PC-9 (cell line): Measurements from ENCODE around the gene ARID5B. TPM values are rescaled to one million over a fixed set of nuclear protein-coding genes. Genes with fewer than 3 reads are reported as not detected.
A peak's percentile ranks its signal among the peaks of the same experiment; 100 is the strongest.

Experiments used
- BruUV-seq: library from RNA; stranded (reverse); fragments of 400-500 nt; replicated peaks from 2 replicates; lab custom pipeline; 2021; lab: Mats Ljungman, UMichigan
- CTCF ChIA-PET: fragments of 300-600 bp; sonication (Branson Sonifier 250); formaldehyde crosslinking; loops from one replicate; lab custom pipeline; 2022; ENCODE audit warnings: antibody characterized with exemption; lab: Charles Lee
- POLR2A ChIA-PET: fragments of 300-600 bp; sonication (Branson Sonifier 250); formaldehyde crosslinking; loops from one replicate; lab custom pipeline; 2022; ENCODE audit warnings: antibody characterized with exemption; ENCODE audit not compliant: unreplicated experiment; lab: Charles Lee
- DNase-seq, 2 experiments: peaks; one replicate each; pipeline versions ENCODE4 v3.0.0 to v3.0.0-alpha.2; 2015 to 2022; ENCODE audit warnings: mixed read lengths in 1 of 2
- H2AFZ ChIP-seq: fragments of 200-600 bp; sonication (generic); 2 replicates; pipeline ENCODE4 v1.8.1; 2017; ENCODE audit warnings: antibody characterized with exemption
- H3F3A ChIP-seq: fragments of 200-600 bp; sonication (generic); 2 replicates; pipeline ENCODE4 v1.8.1; 2017; ENCODE audit warnings: antibody characterized with exemption, mild to moderate bottlenecking, low read depth; ENCODE audit not compliant: insufficient read depth
- H3K27ac ChIP-seq: fragments of 200-600 bp; sonication (generic); 2 replicates; pipeline ENCODE4 v1.6.1; 2016; ENCODE audit warnings: mixed run types
- H3K27me3 ChIP-seq: fragments of 200-600 bp; sonication (generic); 2 replicates; pipeline ENCODE4 v1.6.1; 2016; ENCODE audit warnings: low read depth, mixed run types; ENCODE audit not compliant: insufficient read depth
- H3K36me3 ChIP-seq: fragments of 200-600 bp; sonication (generic); 2 replicates; pipeline ENCODE4 v1.6.1; 2016; ENCODE audit warnings: low read depth, mixed run types
- H3K4me1 ChIP-seq: fragments of 200-600 bp; sonication (generic); replicated peaks from 2 replicates; pipeline ENCODE4 v1.6.1; 2016; ENCODE audit warnings: mixed run types; ENCODE audit not compliant: insufficient read depth
- H3K4me2 ChIP-seq: fragments of 200-600 bp; sonication (generic); 2 replicates; pipeline ENCODE4 v1.6.1; 2017; ENCODE audit warnings: mixed run types
- H3K4me3 ChIP-seq: fragments of 200-600 bp; sonication (generic); 2 replicates; pipeline ENCODE4 v1.6.1; 2016; ENCODE audit warnings: mixed run types
- H3K79me2 ChIP-seq: fragments of 200-600 bp; sonication (generic); 2 replicates; pipeline ENCODE4 v1.6.1; 2017; ENCODE audit warnings: low read depth, mixed run types
- H3K9me2 ChIP-seq: fragments of 200-600 bp; sonication (generic); 2 replicates; pipeline ENCODE4 v1.8.1; 2017; ENCODE audit warnings: mild to moderate bottlenecking; ENCODE audit not compliant: insufficient read depth
- H3K9me3 ChIP-seq: fragments of 200-600 bp; sonication (generic); 2 replicates; pipeline ENCODE4 v1.8.1; 2016; ENCODE audit warnings: low read depth; ENCODE audit not compliant: insufficient read depth
- H4K20me1 ChIP-seq: fragments of 200-600 bp; sonication (generic); 2 replicates; pipeline ENCODE4 v1.8.1; 2017; ENCODE audit not compliant: insufficient read depth
- EZH2 ChIP-seq: fragments of 200-600 bp; sonication (generic); IDR thresholded peaks from 2 replicates; pipeline ENCODE4 v1.8.0; 2017; ENCODE audit warnings: antibody characterized with exemption, low read depth
- intact Hi-C: fragments of 100-400 bp; cut with micrococcal nuclease; formaldehyde crosslinking; loops from one replicate; pipeline ENCODE4 v1.10.0; 2022; ENCODE audit not compliant: unreplicated experiment
- total RNA-seq: library from RNA; stranded (reverse); gene quantifications from 2 replicates; pipeline ENCODE4 v1.2.3, GENCODE V29; 2021
- TF ChIP-seq, protein P1 (sequence below): fragments of 200-600 bp; sonication (generic); conservative IDR thresholded peaks from 2 replicates; pipeline ENCODE4 v1.6.1; 2017; ENCODE audit warnings: mixed run types, antibody characterized with exemption, mild to moderate bottlenecking, moderate library complexity

The ARID5B gene
- total RNA-seq, 1 experiment from 2014 or later = 7.4 TPM

DNA sequence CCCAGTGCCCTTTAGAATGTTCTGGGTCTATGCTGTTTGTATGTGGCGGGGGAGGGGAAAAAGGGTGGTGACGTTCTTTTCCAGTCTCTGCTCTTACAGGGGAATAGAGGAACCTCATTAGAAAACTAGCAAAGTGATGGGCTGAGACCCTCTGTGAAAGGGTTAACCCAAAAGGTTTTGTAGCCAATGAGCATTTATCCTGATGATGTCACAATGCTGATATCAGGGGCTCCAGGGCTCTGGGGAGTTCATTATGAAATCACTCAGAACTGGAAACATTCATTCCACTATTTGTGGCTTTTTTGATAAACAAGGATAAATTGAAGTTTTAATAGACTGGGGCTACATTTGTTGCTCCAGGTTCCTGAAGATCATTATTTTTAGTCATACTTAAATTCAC lies 71.7 kb downstream of the ARID5B start:
- Histone ChIP-seq H3K9me3 (no peaks in the 10 kb centered on the region), H2AFZ (no peak overlapping the region), H3F3A (0 out of 2 replicates have a peak, but pooled peaks cover 6% of the 10 kb centered on the region), H4K20me1 (no peaks in the 10 kb centered on the region), H3K4me3 (no peak overlapping the region), H3K4me1 (peaks cover 16% of the 10 kb centered on the region), H3K79me2 (no peaks in the 10 kb centered on the region), H3K27ac (no peak overlapping the region), H3K27me3 (no peaks in the 10 kb centered on the region), H3K36me3 (no peaks in the 10 kb centered on the region), H3K9me2 (peaks cover 3% of the 10 kb centered on the region; the same call in 1 of the 2 replicates), H3K4me2 (no peak overlapping the region)
- TF ChIP-seq EZH2 = no peak
- TF ChIP-seq, protein P1, sequence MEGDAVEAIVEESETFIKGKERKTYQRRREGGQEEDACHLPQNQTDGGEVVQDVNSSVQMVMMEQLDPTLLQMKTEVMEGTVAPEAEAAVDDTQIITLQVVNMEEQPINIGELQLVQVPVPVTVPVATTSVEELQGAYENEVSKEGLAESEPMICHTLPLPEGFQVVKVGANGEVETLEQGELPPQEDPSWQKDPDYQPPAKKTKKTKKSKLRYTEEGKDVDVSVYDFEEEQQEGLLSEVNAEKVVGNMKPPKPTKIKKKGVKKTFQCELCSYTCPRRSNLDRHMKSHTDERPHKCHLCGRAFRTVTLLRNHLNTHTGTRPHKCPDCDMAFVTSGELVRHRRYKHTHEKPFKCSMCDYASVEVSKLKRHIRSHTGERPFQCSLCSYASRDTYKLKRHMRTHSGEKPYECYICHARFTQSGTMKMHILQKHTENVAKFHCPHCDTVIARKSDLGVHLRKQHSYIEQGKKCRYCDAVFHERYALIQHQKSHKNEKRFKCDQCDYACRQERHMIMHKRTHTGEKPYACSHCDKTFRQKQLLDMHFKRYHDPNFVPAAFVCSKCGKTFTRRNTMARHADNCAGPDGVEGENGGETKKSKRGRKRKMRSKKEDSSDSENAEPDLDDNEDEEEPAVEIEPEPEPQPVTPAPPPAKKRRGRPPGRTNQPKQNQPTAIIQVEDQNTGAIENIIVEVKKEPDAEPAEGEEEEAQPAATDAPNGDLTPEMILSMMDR = no peak
- no peak for DNase-seq
- ChIA-PET POLR2A (no interaction called here), CTCF (no interaction called here)
- intact Hi-C loops = no loop called here
- no TSS peak for BruUV-seq

- H2AFZ ChIP-seq = no peak overlapping the region
- no peak for DNase-seq
- TF ChIP-seq, protein P1 = no peak
- no peak for TF ChIP-seq EZH2
- H4K20me1 ChIP-seq = no peaks in the 10 kb centered on the region
- CTCF ChIA-PET = no interaction called here
- H3K27ac ChIP-seq = no peak overlapping the region
- no TSS peak for BruUV-seq
- H3K4me2 ChIP-seq = no peak overlapping the region
- POLR2A ChIA-PET = no interaction called here
- H3K36me3 ChIP-seq = no peaks in the 10 kb centered on the region
- H3F3A ChIP-seq = 0 out of 2 replicates have a peak, but pooled peaks cover 6% of the 10 kb centered on the region
- H3K79me2 ChIP-seq = no peaks in the 10 kb centered on the region
- intact Hi-C loops = no loop called here
- no peak overlapping the region for H3K4me3 ChIP-seq
- H3K9me3 ChIP-seq = no peaks in the 10 kb centered on the region
- peaks cover 16% of the 10 kb centered on the region for H3K4me1 ChIP-seq
- H3K9me2 ChIP-seq = peaks cover 3% of the 10 kb centered on the region; the same call in 1 of the 2 replicates
- no peaks in the 10 kb centered on the region for H3K27me3 ChIP-seq
Measured at GRCh38 chr10:61973906-61974305, 72.4 kb downstream of the ARID5B start.

GRCh38 chr10:61974601-61975390 lies 73.3 kb downstream of the ARID5B start:
- Histone ChIP-seq H3K4me1 (peaks cover 16% of the 10 kb centered on the region), H4K20me1 (no peaks in the 10 kb centered on the region), H3K4me3 (no peak overlapping the region), H3K9me3 (no peaks in the 10 kb centered on the region), H3K9me2 (peaks cover 2% of the 10 kb centered on the region; the same call in 1 of the 2 replicates), H2AFZ (no peak overlapping the region), H3K4me2 (peak overlapping the region; percentile 20; the same call in 1 of the 2 replicates), H3K36me3 (no peaks in the 10 kb centered on the region), H3F3A (0 out of 2 replicates have a peak, but pooled peaks cover 6% of the 10 kb centered on the region), H3K79me2 (no peaks in the 10 kb centered on the region), H3K27me3 (no peaks in the 10 kb centered on the region), H3K27ac (no peak overlapping the region)
- CTCF ChIA-PET = interaction anchor here (0.7 kb wide), 1 partner anchor 1255 kb away, joined by 3 read pairs; no protein-coding TSS in a partner anchor
- intact Hi-C loops = no loop called here
- POLR2A ChIA-PET = interaction anchor here (0.6 kb wide), 1 partner anchor 106 kb away, joined by 10 read pairs; no protein-coding TSS in a partner anchor
- no peak for DNase-seq
- TF ChIP-seq EZH2 = no peak
- TF ChIP-seq, protein P1 = no peak
- no TSS peak for BruUV-seq
